ENCODE measurements around the gene ATP7A.

DNA sequence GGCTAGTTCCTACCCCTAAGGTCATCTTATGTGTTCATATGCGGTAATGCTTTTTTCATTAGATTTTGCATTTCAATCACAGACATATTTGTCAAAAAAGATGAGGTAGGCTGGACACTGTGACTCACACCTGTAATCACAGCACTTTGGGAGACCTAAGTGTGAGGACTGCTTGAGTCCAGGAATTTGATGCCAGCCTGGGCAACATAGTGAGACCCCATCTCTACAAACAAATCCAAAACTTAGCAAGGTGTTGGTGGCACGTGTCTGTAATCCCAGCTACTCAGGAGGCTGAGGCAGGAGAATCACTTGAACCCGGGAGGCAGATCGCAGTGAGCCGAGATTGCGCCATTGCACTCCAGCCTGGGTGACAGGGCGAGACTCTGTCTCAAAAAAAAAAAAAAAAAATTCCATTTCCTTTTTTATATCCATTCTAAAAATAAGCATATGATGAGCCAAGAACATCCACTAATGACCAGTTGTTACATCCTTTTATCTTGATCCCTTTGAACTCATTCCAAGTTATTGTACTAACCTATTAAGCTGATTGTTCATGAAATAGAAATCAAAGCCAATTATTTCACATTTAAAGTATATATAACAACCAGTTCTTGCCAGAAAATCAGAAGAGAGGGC lies 35.5 kb downstream of the ATP7A start:
- TF ChIP-seq, protein P1, sequence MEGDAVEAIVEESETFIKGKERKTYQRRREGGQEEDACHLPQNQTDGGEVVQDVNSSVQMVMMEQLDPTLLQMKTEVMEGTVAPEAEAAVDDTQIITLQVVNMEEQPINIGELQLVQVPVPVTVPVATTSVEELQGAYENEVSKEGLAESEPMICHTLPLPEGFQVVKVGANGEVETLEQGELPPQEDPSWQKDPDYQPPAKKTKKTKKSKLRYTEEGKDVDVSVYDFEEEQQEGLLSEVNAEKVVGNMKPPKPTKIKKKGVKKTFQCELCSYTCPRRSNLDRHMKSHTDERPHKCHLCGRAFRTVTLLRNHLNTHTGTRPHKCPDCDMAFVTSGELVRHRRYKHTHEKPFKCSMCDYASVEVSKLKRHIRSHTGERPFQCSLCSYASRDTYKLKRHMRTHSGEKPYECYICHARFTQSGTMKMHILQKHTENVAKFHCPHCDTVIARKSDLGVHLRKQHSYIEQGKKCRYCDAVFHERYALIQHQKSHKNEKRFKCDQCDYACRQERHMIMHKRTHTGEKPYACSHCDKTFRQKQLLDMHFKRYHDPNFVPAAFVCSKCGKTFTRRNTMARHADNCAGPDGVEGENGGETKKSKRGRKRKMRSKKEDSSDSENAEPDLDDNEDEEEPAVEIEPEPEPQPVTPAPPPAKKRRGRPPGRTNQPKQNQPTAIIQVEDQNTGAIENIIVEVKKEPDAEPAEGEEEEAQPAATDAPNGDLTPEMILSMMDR (conservative IDR thresholded peaks at IDR 0.05; ENCODE audit: low read length): no peak
- TF ChIP-seq EZH2phosphoT487 (IDR thresholded peaks at IDR 0.05; ENCODE audit: borderline replicate concordance): no peak
